NCI-H1417 (cell line): ENCODE data around the gene MAG.
A peak's percentile ranks its signal among the peaks of the same experiment; 100 is the strongest.

Source experiments
- DNase-seq, 3 experiments: peaks; one replicate each; lab custom pipeline; 2025; lab: John Stamatoyannopoulos, UW

Gene MAG

GRCh38 chr19:35316560-35316959 is 24.6 kb downstream of the MAG start:
- DNase-seq: peak; percentile 12 to 83 (median 27)

GRCh38 chr19:35317464-35318043 is 25.6 kb downstream of the MAG start:
- DNase-seq: no peak

DNA sequence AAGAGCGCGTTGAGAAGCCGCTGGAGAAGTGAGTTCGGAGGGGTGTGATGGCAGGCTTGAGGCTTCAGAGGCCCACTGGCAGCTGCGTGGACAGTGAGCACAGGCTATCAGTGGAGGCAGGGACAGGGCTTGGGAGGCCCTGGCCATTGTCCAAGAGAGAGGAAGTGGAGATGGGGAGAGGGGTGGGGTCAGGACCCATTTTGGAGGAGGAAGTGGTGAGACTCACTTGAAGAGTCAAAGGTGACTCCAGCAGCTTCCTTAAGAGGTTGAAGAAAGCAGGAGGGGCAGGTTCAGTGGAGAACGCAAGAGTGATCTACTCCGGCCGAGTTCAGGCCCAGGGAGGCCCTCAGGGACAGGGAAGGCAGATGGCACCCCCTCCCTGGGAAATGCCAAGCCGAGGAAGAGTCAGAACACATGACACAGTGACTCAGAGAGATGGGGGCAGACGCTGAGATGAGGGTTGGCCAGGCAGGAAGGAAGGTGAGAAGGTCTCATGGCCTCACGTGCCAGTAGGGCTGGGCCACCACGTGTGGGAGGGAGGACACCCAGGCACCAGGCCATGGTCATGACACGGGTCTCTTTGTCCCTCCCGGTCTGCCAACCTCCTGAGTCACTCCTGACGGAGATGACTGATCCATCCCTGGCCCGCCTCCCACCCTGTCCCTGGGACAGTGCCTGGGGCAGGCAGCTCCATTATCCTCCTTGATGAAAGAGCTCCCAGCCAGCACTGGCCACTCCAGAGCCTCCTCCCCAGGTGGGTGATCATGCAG is 26.9 kb downstream of the MAG start:
- no peak for DNase-seq

- no peak for DNase-seq
Observed at GRCh38 chr19:35320065-35320713, 28.2 kb downstream of the MAG start.

- no peak for DNase-seq
Observed at GRCh38 chr19:35321291-35321690, 29.3 kb downstream of the MAG start.

- DNase-seq: no peak
Observed at GRCh38 chr19:35322014-35322413, 30.1 kb downstream of the MAG start.

- DNase-seq: no peak
Observed at GRCh38 chr19:35327642-35328041, 35.7 kb downstream of the MAG start.

DNA sequence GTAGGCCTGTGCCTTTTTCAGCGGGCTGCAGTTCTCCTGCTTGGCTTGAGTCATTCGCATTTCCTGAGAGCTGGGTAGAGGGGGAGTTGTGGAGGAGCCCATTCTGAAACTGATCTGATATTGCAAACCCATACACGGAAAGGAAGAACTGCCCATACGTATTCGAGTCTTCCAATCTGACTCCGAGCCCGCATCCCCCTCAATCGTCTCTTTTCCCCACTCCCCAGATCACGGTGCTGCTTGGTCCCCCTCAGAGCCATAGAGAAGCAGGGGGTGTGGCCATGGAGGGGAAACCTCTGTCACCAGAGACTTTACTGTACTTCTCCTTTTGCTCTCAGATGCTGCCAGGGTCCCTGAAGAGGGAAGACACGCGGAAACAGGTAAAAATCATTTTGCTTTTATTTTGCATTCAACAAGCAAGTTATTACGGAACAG is 36.9 kb downstream of the MAG start, which contains the start of gene CD22:
CD22 (plus strand) TSS at position 337 of the 435 bp plus-strand sequence. CDS start 2,854 bp downstream, outside the sequence.
- no peak for DNase-seq

DNA sequence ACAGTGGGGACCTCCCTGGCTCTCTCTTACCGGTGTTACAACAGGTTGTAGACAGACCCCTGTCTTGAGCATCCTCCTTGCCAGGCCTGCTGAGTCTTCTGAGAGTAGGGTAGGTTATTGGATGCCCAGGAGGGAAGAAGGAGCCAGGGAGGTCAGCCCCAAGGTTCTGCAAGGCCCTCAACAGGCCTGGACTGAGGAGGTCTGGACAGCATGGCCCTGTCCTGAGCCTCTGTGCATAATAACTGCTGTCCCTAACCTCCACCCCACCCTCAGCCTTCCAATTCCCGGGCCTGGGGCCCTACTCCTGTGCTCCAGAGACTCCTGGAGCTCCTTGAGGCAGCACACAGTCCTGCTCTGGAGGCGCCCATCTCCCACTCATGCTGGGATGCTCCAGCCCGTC is 37.4 kb downstream of the MAG start:
- DNase-seq: no peak

GRCh38 chr19:35330475-35330874 is 38.5 kb downstream of the MAG start:
- DNase-seq: peak in 1 of 3 experiments; percentile 18

- no peak for DNase-seq
Observed at GRCh38 chr19:35331551-35332214, 39.7 kb downstream of the MAG start.

GRCh38 chr19:35332817-35333216 is 40.9 kb downstream of the MAG start:
- no peak for DNase-seq

- DNase-seq: no peak
Observed at GRCh38 chr19:35334144-35334753, 42.3 kb downstream of the MAG start.

GRCh38 chr19:35336166-35336955 is 44.4 kb downstream of the MAG start:
- no peak for DNase-seq

DNA sequence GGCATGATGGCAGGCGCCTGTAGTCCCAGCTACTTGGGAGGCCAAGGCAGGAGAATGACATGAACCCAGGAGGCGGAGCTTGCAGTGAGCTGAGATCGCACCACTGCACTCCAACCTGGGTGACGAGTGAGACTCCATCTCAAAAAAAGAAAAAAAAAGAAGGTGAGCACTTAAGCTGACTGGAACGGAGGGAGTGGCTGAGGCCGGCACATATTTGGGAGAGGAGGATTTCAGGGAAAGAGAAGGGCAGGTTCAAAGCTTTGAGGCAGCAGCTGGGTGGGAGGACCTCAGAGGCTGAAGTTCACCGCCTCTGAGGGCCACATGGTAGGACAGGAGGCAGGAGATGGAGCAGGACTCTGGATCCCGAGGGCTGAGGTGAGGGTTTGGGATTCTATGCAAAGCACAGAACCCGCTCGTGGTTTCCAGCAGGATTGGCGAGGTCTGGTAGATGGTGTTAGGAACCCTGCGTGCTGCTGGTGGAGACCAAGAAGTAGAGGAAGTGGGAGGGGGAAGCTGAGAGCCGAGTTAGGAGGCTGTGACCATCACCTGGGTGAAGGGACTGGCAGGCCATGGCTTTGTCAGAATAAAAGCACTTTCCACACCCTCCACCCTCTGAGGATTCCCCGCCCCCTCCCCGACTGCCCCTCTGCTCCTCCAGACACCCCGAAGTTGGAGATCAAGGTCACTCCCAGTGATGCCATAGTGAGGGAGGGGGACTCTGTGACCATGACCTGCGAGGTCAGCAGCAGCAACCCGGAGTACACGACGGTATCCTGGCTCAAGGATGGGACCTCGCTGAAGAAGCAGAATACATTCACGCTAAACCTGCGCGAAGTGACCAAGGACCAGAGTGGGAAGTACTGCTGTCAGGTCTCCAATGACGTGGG is 45.4 kb downstream of the MAG start:
- DNase-seq: no peak

- no peak for DNase-seq
Observed at GRCh38 chr19:35337984-35338296, 46.0 kb downstream of the MAG start.

GRCh38 chr19:35340431-35340830 is 48.5 kb downstream of the MAG start:
- no peak for DNase-seq

GRCh38 chr19:35341006-35341405 is 49.0 kb downstream of the MAG start:
- DNase-seq: no peak

DNA sequence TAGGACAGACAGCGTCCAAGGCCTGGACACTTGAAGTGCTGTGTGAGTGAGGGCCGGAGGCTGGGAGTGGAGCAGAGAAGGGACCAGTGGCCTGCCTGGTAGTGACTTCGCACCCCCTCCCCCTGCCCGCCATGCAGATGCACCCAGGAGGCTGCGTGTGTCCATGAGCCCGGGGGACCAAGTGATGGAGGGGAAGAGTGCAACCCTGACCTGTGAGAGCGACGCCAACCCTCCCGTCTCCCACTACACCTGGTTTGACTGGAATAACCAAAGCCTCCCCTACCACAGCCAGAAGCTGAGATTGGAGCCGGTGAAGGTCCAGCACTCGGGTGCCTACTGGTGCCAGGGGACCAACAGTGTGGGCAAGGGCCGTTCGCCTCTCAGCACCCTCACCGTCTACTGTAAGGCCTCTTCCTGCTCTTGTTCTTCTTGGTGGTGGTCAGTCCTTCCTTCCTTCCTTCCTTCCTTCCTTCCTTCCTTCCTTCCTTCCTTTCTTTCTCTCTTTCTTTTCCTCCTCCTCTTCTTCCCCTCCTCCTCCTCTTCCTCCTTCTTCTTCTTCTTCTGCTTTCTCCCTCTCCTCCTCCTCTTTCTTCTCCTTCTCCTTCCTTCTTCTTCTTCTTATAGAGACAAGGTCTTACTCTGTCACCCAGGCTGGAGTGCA is 49.7 kb downstream of the MAG start:
- no peak for DNase-seq

DNA sequence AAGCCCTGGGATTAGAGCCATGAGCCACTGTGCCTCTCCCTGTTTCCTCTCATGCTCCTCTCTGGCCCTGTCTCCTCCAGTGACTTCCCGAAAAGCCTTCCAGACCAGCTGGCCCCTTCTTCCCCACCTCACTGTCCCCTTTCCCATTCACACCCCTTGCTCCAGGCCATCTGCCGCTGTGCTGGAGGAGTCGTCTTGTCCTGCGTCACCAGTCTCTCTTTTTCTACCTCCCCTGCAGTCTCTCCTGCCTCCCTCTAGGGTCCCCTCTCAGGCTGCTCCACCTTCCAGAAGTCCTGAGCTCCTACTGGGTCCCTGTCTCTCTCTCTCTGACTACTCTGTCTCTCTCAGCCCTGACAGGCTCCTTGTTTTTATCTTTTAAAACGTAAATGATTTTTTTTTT is 50.5 kb downstream of the MAG start:
- DNase-seq: no peak
